Uterus (tissue), 4 donors: Measurements from ENCODE around the gene FEM1C. TPM values are rescaled to one million over a fixed set of nuclear protein-coding genes. Genes with fewer than 3 reads are reported as not detected.

Experiments
- DNase-seq, 2 donors: peaks; one replicate each; pipeline ENCODE4 v3.0.0-alpha.2; 2019 to 2020
- H3K27ac ChIP-seq, 2 donors: fragments of 200-600 bp; sonication (generic); 1 replicate in 1 of 2; 2 replicates in 1 of 2; pipeline ENCODE4 v1.5.1; 2016 to 2018
- H3K27me3 ChIP-seq, 2 donors: fragments of 200-600 bp; sonication (generic); one replicate each; pipeline ENCODE4 v1.5.1; 2018 to 2019; ENCODE audit warnings: control low read depth in 1 of 2
- H3K36me3 ChIP-seq, 2 donors: fragments of 200-600 bp; sonication (generic); one replicate each; pipeline ENCODE4 v1.5.1; 2019; ENCODE audit warnings: control low read depth in 1 of 2
- H3K4me1 ChIP-seq, 2 donors: fragments of 200-600 bp; sonication (generic); one replicate each; pipeline ENCODE4 v1.5.1; 2018 to 2019; ENCODE audit warnings: control low read depth in 1 of 2
- H3K4me3 ChIP-seq, 2 donors: fragments of 200-600 bp; sonication (generic); 1 replicate in 1 of 2; 2 replicates in 1 of 2; pipeline ENCODE4 v1.5.1; 2018 to 2019; ENCODE audit warnings: mild to moderate bottlenecking in 1 of 2
- H3K9me3 ChIP-seq, 2 donors: fragments of 200-600 bp; sonication (generic); one replicate each; pipeline ENCODE4 v1.5.1; 2019; ENCODE audit warnings: control low read depth in 1 of 2
- POLR2A ChIP-seq, 2 donors: fragments of 450-650 bp; IDR thresholded peaks; one replicate each; pipeline ENCODE4 v1.6.1; 2016; ENCODE audit warnings: antibody characterized with exemption in 2 of 2, mild to moderate bottlenecking in 1 of 2, moderate library complexity in 1 of 2
- intact Hi-C: fragments of 100-400 bp; cut with DNase I; formaldehyde crosslinking; loops from one replicate; pipeline ENCODE4 v1.15.1; 2023; ENCODE audit warnings: low total_unique reads
- total RNA-seq, 4 donors: library from RNA; depleted of rRNA in 3 of 4; stranded (reverse); fragments of >200 nt in 3 of 4; gene quantifications; one replicate each; pipeline versions ENCODE4 v1.1.0 to v1.2.4, GENCODE V29; 2014 to 2023
- TF ChIP-seq, protein P1 (sequence below), 4 experiments: fragments of 200-600 bp in 2 of 4; fragments of 450-650 bp in 2 of 4; sonication (generic) in 2 of 4; IDR thresholded peaks; one replicate each; pipeline ENCODE4 v1.5.1; 2016 to 2019; ENCODE audit warnings: antibody characterized with exemption in 4 of 4, mild to moderate bottlenecking in 2 of 4, moderate library complexity in 1 of 4
- donor health status: DM: yes; HTN: yes; CAD: no.

Gene FEM1C
- total RNA-seq, 4 donors from 2014 or later: 10.8 to 73.3 (median 22.4) TPM

DNA sequence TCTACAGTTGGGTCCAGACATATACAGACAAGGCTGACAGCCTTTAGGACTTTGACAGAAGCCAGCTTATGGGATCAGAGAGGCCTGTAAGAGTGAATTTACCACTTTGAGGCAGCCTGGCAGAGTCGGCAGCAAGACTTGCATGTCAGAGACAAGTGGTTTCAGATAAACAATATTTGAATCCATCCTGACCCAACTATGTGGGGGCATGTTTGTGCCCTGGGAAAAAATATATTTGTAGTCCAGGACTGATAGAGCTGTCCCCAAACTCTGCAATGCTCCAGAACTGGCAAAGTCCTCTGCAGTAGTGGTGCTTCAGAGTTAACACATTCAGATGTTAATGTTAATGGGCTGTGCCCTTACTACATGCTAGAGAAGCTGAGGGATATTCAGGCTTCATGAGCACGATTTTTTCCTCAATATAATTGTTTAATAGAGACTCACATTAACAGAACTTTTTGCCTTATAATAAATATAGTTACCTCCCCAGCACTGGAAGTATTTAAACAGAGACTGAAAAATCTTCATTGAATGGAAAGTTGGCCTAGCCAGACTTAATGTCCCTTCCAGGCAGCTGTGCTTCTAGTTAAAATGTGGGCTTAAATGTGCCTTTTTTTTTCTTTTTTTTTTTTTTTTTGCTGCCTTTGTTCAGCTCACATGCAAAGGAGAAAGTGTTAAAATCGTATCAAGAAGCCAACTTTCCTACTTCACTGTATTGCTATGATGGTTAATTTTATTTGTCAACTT lies 42.9 kb downstream of the FEM1C start:
- Histone ChIP-seq H3K36me3 (no peaks in the 10 kb centered on the region), H3K9me3 (no peaks in the 10 kb centered on the region), H3K4me3 (no peak overlapping the region), H3K4me1 (no peaks in the 10 kb centered on the region), H3K27me3 (no peaks in the 10 kb centered on the region), H3K27ac (no peak overlapping the region)
- intact Hi-C loops: no loop called here
- DNase-seq: no peak
- TF ChIP-seq, protein P1, sequence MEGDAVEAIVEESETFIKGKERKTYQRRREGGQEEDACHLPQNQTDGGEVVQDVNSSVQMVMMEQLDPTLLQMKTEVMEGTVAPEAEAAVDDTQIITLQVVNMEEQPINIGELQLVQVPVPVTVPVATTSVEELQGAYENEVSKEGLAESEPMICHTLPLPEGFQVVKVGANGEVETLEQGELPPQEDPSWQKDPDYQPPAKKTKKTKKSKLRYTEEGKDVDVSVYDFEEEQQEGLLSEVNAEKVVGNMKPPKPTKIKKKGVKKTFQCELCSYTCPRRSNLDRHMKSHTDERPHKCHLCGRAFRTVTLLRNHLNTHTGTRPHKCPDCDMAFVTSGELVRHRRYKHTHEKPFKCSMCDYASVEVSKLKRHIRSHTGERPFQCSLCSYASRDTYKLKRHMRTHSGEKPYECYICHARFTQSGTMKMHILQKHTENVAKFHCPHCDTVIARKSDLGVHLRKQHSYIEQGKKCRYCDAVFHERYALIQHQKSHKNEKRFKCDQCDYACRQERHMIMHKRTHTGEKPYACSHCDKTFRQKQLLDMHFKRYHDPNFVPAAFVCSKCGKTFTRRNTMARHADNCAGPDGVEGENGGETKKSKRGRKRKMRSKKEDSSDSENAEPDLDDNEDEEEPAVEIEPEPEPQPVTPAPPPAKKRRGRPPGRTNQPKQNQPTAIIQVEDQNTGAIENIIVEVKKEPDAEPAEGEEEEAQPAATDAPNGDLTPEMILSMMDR (IDR thresholded peaks at IDR 0.05): no peak

DNA sequence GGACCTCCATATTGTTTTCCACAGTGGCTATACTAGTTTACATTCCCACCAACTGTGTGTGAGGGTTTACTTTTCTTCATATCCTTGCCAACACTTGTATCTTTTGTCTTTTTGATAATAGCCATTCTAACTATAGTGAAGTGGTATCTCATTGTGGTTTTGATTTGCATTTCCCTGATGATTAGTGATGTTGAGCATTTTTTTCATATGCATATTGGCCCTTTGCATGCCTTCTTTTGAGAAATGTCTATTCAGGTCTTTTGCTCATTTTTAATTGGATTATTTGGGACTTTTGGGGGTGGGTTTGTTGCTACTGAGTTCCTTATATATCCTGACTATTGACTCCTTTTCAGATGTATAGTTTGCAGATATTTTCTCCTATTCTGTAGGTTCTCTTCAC lies 44.4 kb downstream of the FEM1C start:
- intact Hi-C loops: no loop called here
- Histone ChIP-seq H3K27ac (no peak overlapping the region), H3K4me3 (no peak overlapping the region), H3K27me3 (no peaks in the 10 kb centered on the region), H3K4me1 (no peaks in the 10 kb centered on the region), H3K36me3 (no peaks in the 10 kb centered on the region), H3K9me3 (no peaks in the 10 kb centered on the region)
- TF ChIP-seq, protein P1 (IDR thresholded peaks at IDR 0.05): no peak
- no peak for TF ChIP-seq POLR2A (IDR thresholded peaks at IDR 0.05)
- no peak for DNase-seq

DNA sequence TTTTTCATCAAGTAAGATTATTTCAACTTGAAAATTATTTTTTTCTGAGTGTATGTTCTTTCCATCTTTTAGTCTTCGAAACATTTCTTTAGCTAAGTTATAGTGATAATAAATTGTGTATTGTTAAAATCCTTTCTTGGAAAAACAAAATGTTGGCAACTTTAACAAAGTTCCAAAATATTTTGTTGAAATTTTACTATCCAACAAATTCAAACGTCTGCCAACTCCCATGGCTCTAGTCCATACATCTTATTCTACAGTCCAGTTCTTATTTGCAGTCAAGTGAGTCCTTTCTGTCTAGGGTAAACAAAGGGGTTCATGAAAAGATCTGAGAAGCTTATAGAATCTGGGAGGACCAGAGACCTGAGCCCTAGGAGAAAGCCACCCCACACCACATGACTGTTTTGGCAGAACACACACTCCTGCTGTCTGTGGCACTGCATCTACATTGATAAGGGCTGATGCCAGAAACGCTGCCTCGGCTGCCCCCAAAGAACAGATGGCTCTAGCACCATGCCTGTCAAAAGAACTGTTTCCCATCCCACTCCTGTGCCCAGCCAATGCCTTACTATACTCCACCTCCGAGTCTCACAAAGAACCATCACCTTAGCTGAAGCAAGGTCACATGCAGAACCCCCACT lies 47.5 kb downstream of the FEM1C start:
- intact Hi-C loops: no loop called here
- Histone ChIP-seq H3K36me3 (no peaks in the 10 kb centered on the region), H3K27me3 (no peaks in the 10 kb centered on the region), H3K27ac (no peak overlapping the region), H3K4me3 (no peak overlapping the region), H3K9me3 (no peaks in the 10 kb centered on the region), H3K4me1 (no peaks in the 10 kb centered on the region)
- TF ChIP-seq POLR2A (IDR thresholded peaks at IDR 0.05): no peak
- TF ChIP-seq, protein P1 (IDR thresholded peaks at IDR 0.05): no peak
- no peak for DNase-seq

DNA sequence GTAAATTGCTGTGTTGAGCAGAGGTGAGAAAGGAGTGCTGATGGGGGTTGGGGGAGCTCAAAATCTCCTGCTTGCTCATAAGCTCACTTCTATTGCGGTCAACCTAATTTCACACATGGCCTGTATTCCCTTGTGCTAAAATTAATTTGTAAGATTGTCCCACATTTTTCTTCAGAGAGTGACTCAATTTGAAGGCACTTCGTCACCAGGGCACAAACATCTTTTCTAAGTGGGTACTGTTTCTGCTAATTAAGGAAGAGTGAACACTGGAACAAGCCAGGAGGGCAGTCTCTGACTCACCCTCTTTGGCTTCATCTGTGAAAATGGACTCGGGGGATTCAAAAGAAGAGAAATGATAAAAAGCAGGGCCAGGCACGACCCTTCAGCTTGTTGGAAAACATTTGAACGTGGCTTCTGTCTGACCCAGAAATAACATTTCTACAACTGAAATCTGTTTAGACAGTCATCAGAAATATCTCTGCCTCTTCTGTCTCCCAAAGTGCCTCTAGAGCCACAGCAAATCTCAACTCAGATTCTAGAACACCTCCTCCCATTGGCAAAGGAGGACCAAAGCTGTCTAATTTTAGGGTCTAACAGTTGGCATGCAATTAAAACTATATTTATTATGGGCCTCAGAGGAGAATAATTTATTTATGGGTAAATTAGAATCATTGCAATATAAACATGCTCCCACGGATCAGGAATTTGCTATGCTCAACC lies 49.8 kb downstream of the FEM1C start:
- H3K9me3 ChIP-seq: no peaks in the 10 kb centered on the region
- H3K36me3 ChIP-seq: no peaks in the 10 kb centered on the region
- TF ChIP-seq, protein P1 (IDR thresholded peaks at IDR 0.05): no peak
- no peak for TF ChIP-seq POLR2A (IDR thresholded peaks at IDR 0.05)
- H3K27ac ChIP-seq: peak overlapping the region in 1 of 2 donors; percentile 10
- intact Hi-C loops: no loop called here
- H3K4me3 ChIP-seq: no peak overlapping the region
- H3K27me3 ChIP-seq: no peaks in the 10 kb centered on the region
- no peak for DNase-seq
- no peaks in the 10 kb centered on the region for H3K4me1 ChIP-seq

DNA sequence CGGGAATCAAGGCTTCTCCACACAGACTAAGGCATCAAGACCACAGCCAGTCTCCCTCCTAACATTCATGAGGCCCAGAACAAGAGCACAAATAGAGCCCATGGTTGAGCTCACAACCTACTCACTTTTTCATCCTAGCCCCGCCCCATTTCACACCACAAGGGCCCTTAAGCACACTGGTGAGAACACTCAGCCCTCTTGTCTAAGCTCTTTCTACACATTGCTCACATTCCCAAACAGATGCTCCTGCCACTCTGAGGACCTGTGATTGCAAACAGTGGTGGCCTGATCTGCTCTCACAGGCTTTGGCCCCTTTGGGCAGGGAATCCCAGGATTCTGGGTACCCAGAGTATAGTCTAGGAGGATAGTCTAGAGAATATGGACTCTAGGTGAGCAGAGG lies 54.0 kb downstream of the FEM1C start:
- TF ChIP-seq, protein P1 (IDR thresholded peaks at IDR 0.05): no peak
- TF ChIP-seq POLR2A (IDR thresholded peaks at IDR 0.05): no peak
- Histone ChIP-seq H3K9me3 (no peaks in the 10 kb centered on the region), H3K4me3 (no peak overlapping the region), H3K4me1 (no peaks in the 10 kb centered on the region), H3K36me3 (no peaks in the 10 kb centered on the region), H3K27me3 (no peaks in the 10 kb centered on the region), H3K27ac (no peak overlapping the region)
- intact Hi-C loops: no loop called here
- no peak for DNase-seq
